HepG2 (cell line): ENCODE data around the gene MZF1. TPM values are rescaled to one million over a fixed set of nuclear protein-coding genes. Genes with fewer than 3 reads are reported as not detected.

Source experiments
- ATF4 ChIP-seq, 2 experiments: fragments of 450-650 bp in 1 of 2; sonication (generic) in 1 of 2; formaldehyde crosslinking; IDR thresholded peaks; 2 replicates each; pipeline versions ENCODE4 v1.5.0 to v1.8.0; 2020 to 2022; ENCODE audit warnings: mild to moderate bottlenecking in 1 of 2, missing genetic modification reagents in 1 of 2
- CHD2 ChIP-seq: IDR thresholded peaks from 2 replicates; pipeline ENCODE4 v1.6.1; 2011; ENCODE audit warnings: low read depth, low read length, improper control_type of control experiment
- EED ChIP-seq: sonication (generic); formaldehyde crosslinking; IDR thresholded peaks from 2 replicates; pipeline ENCODE4 v1.5.0; 2020; ENCODE audit warnings: mild to moderate bottlenecking, missing genetic modification reagents
- HNF1A ChIP-seq, 2 experiments: sonication (generic) in 1 of 2; formaldehyde crosslinking in 1 of 2; IDR thresholded peaks; 2 replicates each; pipeline versions ENCODE4 v1.4.0 to v1.6.1; 2016 to 2020; ENCODE audit warnings: borderline replicate concordance in 1 of 2, low read depth in 1 of 2, mild to moderate bottlenecking in 1 of 2, missing genetic modification reagents in 1 of 2
- HNRNPK ChIP-seq: fragments of 200-400 bp; formaldehyde crosslinking; IDR thresholded peaks from 2 replicates; pipeline ENCODE4 v1.6.1; 2018; ENCODE audit warnings: low read length, low read depth, moderate library complexity, mild to moderate bottlenecking; ENCODE audit not compliant: poor library complexity, severe bottlenecking
- MIXL1 ChIP-seq: IDR thresholded peaks from 2 replicates; pipeline ENCODE4 v1.6.1; 2016
- SMC3 ChIP-seq: IDR thresholded peaks from 2 replicates; pipeline ENCODE4 v1.6.1; 2011; ENCODE audit warnings: low read length, improper control_type of control experiment
- SOX5 ChIP-seq: IDR thresholded peaks from 2 replicates; pipeline ENCODE4 v1.6.1; 2016; ENCODE audit warnings: borderline replicate concordance
- STAT5B ChIP-seq: sonication (generic); formaldehyde crosslinking; IDR thresholded peaks from 2 replicates; pipeline ENCODE4 v1.4.0; 2020; ENCODE audit warnings: missing genetic modification reagents
- ZBTB25 ChIP-seq: IDR thresholded peaks from 2 replicates; pipeline ENCODE4 v1.6.1; 2018; ENCODE audit warnings: missing genetic modification reagents
- ZNF143 ChIP-seq: sonication (generic); formaldehyde crosslinking; IDR thresholded peaks from 2 replicates; pipeline ENCODE4 v1.4.0; 2020; ENCODE audit warnings: missing genetic modification reagents
- ZNF331 ChIP-seq: sonication (generic); formaldehyde crosslinking; IDR thresholded peaks from 2 replicates; pipeline ENCODE4 v1.4.0; 2020; ENCODE audit warnings: missing genetic modification reagents
- ZNF670 ChIP-seq: sonication (generic); formaldehyde crosslinking; IDR thresholded peaks from 2 replicates; pipeline ENCODE4 v1.8.0; 2022; ENCODE audit warnings: mild to moderate bottlenecking, missing genetic modification reagents, borderline replicate concordance
- ZNF709 ChIP-seq: sonication (generic); formaldehyde crosslinking; IDR thresholded peaks from 2 replicates; pipeline ENCODE4 v1.5.0; 2020; ENCODE audit warnings: mild to moderate bottlenecking, missing genetic modification reagents
- ZNF772 ChIP-seq: sonication (generic); formaldehyde crosslinking; IDR thresholded peaks from 2 replicates; pipeline ENCODE4 v1.5.0; 2020; ENCODE audit warnings: mild to moderate bottlenecking, missing genetic modification reagents
- polyA plus RNA-seq, 8 experiments: library from polyadenylated mRNA; depleted of rRNA in 3 of 8; stranded (reverse) in 7 of 8; unstranded in 1 of 8; fragments of >200 nt; fragmentation: Illumina TruSeq in 4 of 8; extraction: Trizol in 4 of 8; gene quantifications; 2 replicates each; pipeline versions ENCODE4 v1.2.1 to v1.2.3, GENCODE V29; 2011 to 2016; ENCODE audit warnings: low read depth in 4 of 8, missing spikeins in 1 of 8, mixed read lengths in 1 of 8; ENCODE audit not compliant: insufficient read depth in 1 of 8
- total RNA-seq, 5 experiments: library from RNA; depleted of rRNA; stranded (reverse); fragments of >200 nt; fragmentation: Illumina TruSeq; extraction: Trizol; gene quantifications; 2 replicates each; pipeline ENCODE4 v1.2.3, GENCODE V29; 2016; ENCODE audit warnings: low read depth in 1 of 5

Gene MZF1
- total and polyA plus RNA-seq, 2 of the 13 experiments (the other 11 are each of a cell fraction or from before 2014, with no cell fraction given), result 3.1 to 8.1 TPM

- TF ChIP-seq ATF4 (CRISPR knock-in tag; IDR thresholded peaks at IDR 0.05) (no peak), ZNF709 (no peak), ZNF670 (0 out of 2 replicates have a peak, but pooled peaks have one; percentile 14), HNF1A (IDR thresholded peaks at IDR 0.05; ENCODE audit: low read depth) (no peak), HNF1A (CRISPR knock-in tag; IDR thresholded peaks at IDR 0.05; ENCODE audit: borderline replicate concordance) (peak; percentile 54; the same call in 1 of the 2 replicates), ZBTB25 (CRISPR knock-in tag) (peak; percentile 39; the same call in 1 of the 2 replicates), ZNF772 (peak; percentile 48; the same call in 1 of the 2 replicates), SOX5 (peak; percentile 46; the same call in 1 of the 2 replicates), MIXL1 (CRISPR knock-in tag) (peak; percentile 27; the same call in 1 of the 2 replicates), CHD2 (0 out of 2 replicates have a peak, but pooled peaks have one; percentile 41), ZNF143 (CRISPR knock-in tag) (peak; percentile 70), HNRNPK (peak; percentile 91), STAT5B (CRISPR knock-in tag) (no peak), SMC3 (peak; percentile 22; the same call in 1 of the 2 replicates), EED (CRISPR knock-in tag) (no peak; the same call in 1 of the 2 replicates), ZNF331 (CRISPR knock-in tag) (peak; percentile 81)
Measured at GRCh38 chr19:58513694-58514563, 59.2 kb downstream of the MZF1 start (continued).
